NCI-H1417 (cell line): ENCODE results near the gene MEAK7.

Source experiments
- DNase-seq, 3 experiments: peaks; one replicate each; lab custom pipeline; 2025; lab: John Stamatoyannopoulos, UW

Gene MEAK7

GRCh38 chr16:84466692-84467091, 37.8 kb downstream of the MEAK7 start:
- no peak for DNase-seq

GRCh38 chr16:84465154-84465553, 39.3 kb downstream of the MEAK7 start:
- no peak for DNase-seq

GRCh38 chr16:84464116-84464515, 40.3 kb downstream of the MEAK7 start:
- DNase-seq: peak in 1 of 3 experiments; percentile 13

GRCh38 chr16:84463221-84463620, 41.2 kb downstream of the MEAK7 start:
- DNase-seq: no peak

GRCh38 chr16:84462296-84463210, 41.9 kb downstream of the MEAK7 start:
- DNase-seq: no peak

GRCh38 chr16:84461413-84462295, 42.8 kb downstream of the MEAK7 start:
- no peak for DNase-seq

- no peak for DNase-seq
Observed at GRCh38 chr16:84461029-84461412, 43.4 kb downstream of the MEAK7 start.

GRCh38 chr16:84460406-84461028, 43.9 kb downstream of the MEAK7 start:
- no peak for DNase-seq

- DNase-seq: peak in 2 of 3 experiments; percentile 42 to 70
Observed at GRCh38 chr16:84459941-84460405, 44.5 kb downstream of the MEAK7 start.

GRCh38 chr16:84459533-84459894, 44.9 kb downstream of the MEAK7 start:
- no peak for DNase-seq

GRCh38 chr16:84458606-84459532, 45.6 kb downstream of the MEAK7 start:
- DNase-seq: no peak

- DNase-seq: no peak
Observed at GRCh38 chr16:84455031-84455430, 49.4 kb downstream of the MEAK7 start.
